ENCODE results near the gene ASB12. TPM values are rescaled to one million over a fixed set of nuclear protein-coding genes. Genes with fewer than 3 reads are reported as not detected.

ASB12 gene
- not detected in 5 replicates for total RNA-seq (2022; extraction: Qiagen RNA extraction)

GRCh38 chrX:64230123-64230970 lies at the start of gene ASB12:
ASB12 (minus strand) TSS chrX:64230607; CDS start chrX:64225650, 4,957 bp downstream.

GRCh38 chrX:64205441-64205734 lies 25.0 kb downstream of the ASB12 start, which contains the start of gene AMER1:
AMER1 (minus strand) TSS chrX:64205708; CDS start chrX:64193286, 12,422 bp downstream.

Other genes with a start within 250 kb of the ASB12 start
- 2.1 to 3.0 TPM (median 2.7 TPM) in 5 replicates for gene AMER1, start 24.9 kb downstream of the ASB12 start, total RNA-seq (2022; extraction: Qiagen RNA extraction)
- gene MTMR8, start 164.8 kb upstream of the ASB12 start, total RNA-seq (2022; extraction: Qiagen RNA extraction), result 0.30 to 0.89 TPM (median 0.49 TPM) in 5 replicates

Measured in A549 treated with CORT108297 at 1 μM for 4 hours (cell line).